NT2/D1 (cell line): ENCODE measurements around the gene BIK.
A peak's percentile ranks its signal among the peaks of the same experiment; 100 is the strongest.

ENCODE experiments used
- DNase-seq: peaks from one replicate; pipeline ENCODE4 v3.0.0-alpha.2; 2011; ENCODE audit warnings: low read depth, low spot score
- H3K27me3 ChIP-seq: 2 replicates; pipeline ENCODE4 v1.6.0; 2011; ENCODE audit warnings: mild to moderate bottlenecking; ENCODE audit not compliant: insufficient read length, insufficient read depth
- H3K36me3 ChIP-seq: 2 replicates; pipeline ENCODE4 v1.6.1; 2011; ENCODE audit warnings: mild to moderate bottlenecking, low read length, mixed read lengths; ENCODE audit not compliant: insufficient read depth, insufficient read length
- H3K4me1 ChIP-seq: 2 replicates; pipeline ENCODE4 v1.5.1; 2011; ENCODE audit not compliant: insufficient read depth, insufficient read length
- H3K4me3 ChIP-seq: 2 replicates; pipeline ENCODE4 v1.5.1; 2011; ENCODE audit warnings: low read depth; ENCODE audit not compliant: insufficient read length
- H3K9ac ChIP-seq: 2 replicates; pipeline ENCODE4 v1.6.0; 2011; ENCODE audit warnings: low read depth; ENCODE audit not compliant: insufficient read length
- H3K9me3 ChIP-seq: 2 replicates; pipeline ENCODE4 v1.5.1; 2011; ENCODE audit warnings: mild to moderate bottlenecking, low read length; ENCODE audit not compliant: insufficient read depth
- SUZ12 ChIP-seq: IDR thresholded peaks from 2 replicates; pipeline ENCODE4 v1.6.1; 2011; ENCODE audit not compliant: insufficient read length, insufficient read depth; ENCODE audit errors: extremely low read depth
- YY1 ChIP-seq: IDR thresholded peaks from 2 replicates; pipeline ENCODE4 v1.6.1; 2011; ENCODE audit not compliant: insufficient read length, insufficient read depth
- ZNF274 ChIP-seq: IDR thresholded peaks from 2 replicates; pipeline ENCODE4 v1.6.1; 2011; ENCODE audit warnings: mild to moderate bottlenecking, low read depth, low read length

The BIK gene

DNA sequence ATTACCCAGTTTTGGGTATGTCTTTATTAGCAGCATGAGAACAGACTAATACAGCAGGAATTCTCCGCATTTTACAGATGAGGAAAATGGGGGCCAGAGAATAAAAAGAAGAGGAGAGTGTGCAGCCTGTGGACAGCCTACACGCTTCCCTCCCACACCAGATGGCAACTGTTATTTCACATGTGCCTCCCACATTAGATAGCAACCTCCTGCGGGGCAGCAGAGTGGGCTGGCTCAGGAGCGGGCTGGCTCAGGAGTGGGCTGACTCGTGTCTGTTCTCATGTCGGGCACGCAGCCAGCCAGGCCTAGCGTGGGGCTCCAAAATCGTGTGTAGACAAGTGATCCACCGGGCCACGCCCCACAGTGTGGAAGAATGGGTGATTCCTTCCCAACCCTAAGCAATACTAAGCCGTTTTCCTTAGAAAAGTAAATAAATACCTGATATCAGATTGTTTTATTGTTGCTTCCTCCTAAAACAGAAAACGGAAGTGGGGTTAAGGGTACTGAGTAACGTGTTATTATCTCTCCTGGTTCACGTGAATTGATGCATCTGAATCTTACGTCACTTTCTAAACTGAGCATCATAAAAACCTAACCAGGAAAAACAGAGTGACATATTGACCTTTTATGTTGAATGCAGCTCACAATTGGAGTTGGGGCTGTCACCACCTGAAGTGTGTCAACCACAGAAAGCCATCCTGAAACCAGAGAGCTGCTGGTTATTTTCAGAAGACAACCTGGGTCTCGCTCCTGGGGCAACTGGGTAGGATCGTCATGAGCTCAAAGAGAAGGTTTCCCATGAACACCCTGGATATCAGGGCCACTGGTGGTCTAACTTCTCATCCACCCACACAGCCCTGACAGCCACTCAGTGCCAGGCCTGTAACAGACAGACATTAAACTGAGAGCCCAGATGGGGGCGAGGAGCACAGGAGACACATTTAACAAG, 24.6 kb upstream of the BIK start:
- H3K27me3 ChIP-seq = no peaks in the 10 kb centered on the region
- H3K36me3 ChIP-seq = peaks cover 2% of the 10 kb centered on the region
- TF ChIP-seq SUZ12 (no peak), YY1 (no peak), ZNF274 (no peak)
- H3K4me3 ChIP-seq = no peak overlapping the region
- DNase-seq = no peak
- no peak overlapping the region for H3K9ac ChIP-seq
- H3K4me1 ChIP-seq = no peaks in the 10 kb centered on the region
- no peaks in the 10 kb centered on the region for H3K9me3 ChIP-seq

DNA sequence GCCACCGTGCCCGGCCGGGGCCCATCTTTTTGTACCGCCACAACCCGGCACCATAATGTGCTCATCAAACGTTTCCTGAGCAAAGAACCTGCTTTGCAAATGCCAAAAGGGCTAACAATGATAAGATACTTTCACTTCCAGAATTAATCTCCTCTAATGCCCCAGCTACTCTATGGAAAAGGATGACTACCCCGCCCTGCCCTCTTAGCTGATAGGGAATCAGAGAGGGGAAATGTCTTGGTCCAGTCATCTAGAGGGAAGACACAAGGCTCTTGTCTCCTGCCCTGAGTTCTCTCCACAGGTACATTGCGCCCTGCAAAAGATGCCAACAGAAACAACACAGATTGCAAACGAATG, 21.9 kb upstream of the BIK start:
- H3K9ac ChIP-seq = peak overlapping the region; percentile 61
- DNase-seq = no peak
- no peaks in the 10 kb centered on the region for H3K27me3 ChIP-seq
- no peak for TF ChIP-seq YY1
- no peak for TF ChIP-seq ZNF274
- TF ChIP-seq SUZ12 = no peak
- peaks cover 2% of the 10 kb centered on the region for H3K36me3 ChIP-seq
- H3K4me3 ChIP-seq = peak overlapping the region; percentile 74
- H3K9me3 ChIP-seq = no peaks in the 10 kb centered on the region
- H3K4me1 ChIP-seq = no peaks in the 10 kb centered on the region

DNA sequence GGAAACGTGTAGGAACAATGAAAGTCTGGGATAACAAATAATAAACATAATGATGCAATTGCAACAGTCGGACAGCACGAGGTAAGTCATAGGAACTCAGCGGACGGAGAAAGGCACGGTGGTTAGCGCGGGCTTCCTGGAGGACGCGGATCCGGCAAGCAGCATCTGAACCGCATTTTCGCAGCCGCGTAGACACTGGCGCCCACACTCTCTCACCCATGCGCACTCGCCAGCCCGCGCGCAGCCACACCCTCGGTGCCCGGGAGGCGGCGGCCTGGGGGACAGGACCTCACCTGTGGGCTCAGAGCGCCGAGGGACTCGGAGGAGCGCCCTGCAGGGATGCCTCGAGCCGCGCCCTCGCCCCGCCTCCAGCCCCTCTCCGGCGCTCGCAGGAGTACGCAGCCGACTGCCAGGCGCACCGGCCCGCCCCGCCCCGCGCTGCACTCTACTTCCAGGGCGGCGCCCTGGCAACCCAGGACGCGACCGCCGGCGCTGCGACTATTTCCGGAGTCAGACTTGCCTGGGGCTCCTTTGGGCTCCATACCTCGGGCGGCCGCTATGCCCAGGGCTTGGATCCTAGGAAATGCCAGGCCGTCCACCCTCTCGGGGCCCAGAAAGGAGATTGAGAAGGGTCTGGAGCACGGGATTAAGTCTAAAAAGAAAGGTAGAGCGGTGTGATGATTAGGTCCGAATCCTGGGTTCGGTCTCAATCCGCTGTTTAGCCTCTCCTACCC, 21.4 kb upstream of the BIK start, which contains the start of gene TTLL1:
Gene TTLL1, minus strand, starts transcription at position 408 of the 734 bp plus-strand sequence. CDS start 13,805 bp downstream, outside the sequence.
- Histone ChIP-seq H3K36me3 (peaks cover 2% of the 10 kb centered on the region), H3K9ac (peak within 1 kb of the TSS; percentile 61), H3K4me1 (peaks cover 2% of the 10 kb centered on the region), H3K9me3 (no peaks in the 10 kb centered on the region), H3K27me3 (no peaks in the 10 kb centered on the region), H3K4me3 (peak within 1 kb of the TSS; percentile 74)
- DNase-seq = peak; percentile 76
- no peak for TF ChIP-seq SUZ12
- TF ChIP-seq ZNF274 = no peak
- TF ChIP-seq YY1 = no peak

DNA sequence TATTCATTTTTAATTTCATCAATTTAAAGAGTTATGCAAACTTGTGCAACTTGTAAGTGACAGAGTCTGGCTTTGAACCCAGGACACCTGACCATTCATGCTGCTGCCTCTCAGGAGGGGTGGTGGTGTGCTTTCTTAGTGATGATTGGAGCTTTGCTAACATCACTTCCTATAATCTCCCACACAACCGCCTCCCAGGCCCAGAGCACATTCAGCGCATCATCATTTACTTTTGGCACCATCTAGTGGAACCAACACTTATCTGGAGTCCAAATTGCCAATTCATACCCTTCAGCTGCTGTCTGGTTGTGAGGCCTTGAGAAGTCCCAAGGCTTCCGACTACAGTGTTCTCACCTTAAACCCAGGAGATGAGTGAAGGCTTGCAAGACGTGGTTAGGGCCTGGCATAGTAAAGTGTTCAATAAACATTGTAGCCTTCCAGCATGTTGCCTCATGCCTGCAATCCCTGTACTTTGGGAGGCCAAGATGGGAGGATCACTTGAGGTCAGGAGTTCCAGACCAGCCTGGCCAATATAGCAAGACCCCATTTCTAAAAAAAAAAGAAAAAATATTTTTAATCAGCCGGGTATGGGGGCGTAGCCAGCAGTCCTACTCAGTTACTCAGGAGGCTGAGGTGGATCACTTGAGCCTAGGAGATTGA, 20.3 kb upstream of the BIK start:
- H3K4me1 ChIP-seq = peaks cover 4% of the 10 kb centered on the region
- no peak overlapping the region for H3K4me3 ChIP-seq
- H3K9me3 ChIP-seq = 0 out of 2 replicates have a peak, but pooled peaks cover under 1% of the 10 kb centered on the region
- H3K36me3 ChIP-seq = peaks cover 2% of the 10 kb centered on the region
- no peak overlapping the region for H3K9ac ChIP-seq
- no peaks in the 10 kb centered on the region for H3K27me3 ChIP-seq
- no peak for DNase-seq
- no peak for TF ChIP-seq YY1
- no peak for TF ChIP-seq SUZ12
- no peak for TF ChIP-seq ZNF274

- TF ChIP-seq ZNF274 (no peak), SUZ12 (no peak), YY1 (no peak)
- Histone ChIP-seq H3K27me3 (no peaks in the 10 kb centered on the region), H3K9me3 (peaks cover 16% of the 10 kb centered on the region; the same call in 1 of the 2 replicates), H3K9ac (no peak overlapping the region), H3K4me3 (no peak overlapping the region), H3K36me3 (no peaks in the 10 kb centered on the region), H3K4me1 (peaks cover 4% of the 10 kb centered on the region)
- no peak for DNase-seq
Measured at GRCh38 chr22:43092085-43092484, 18.5 kb upstream of the BIK start.

- DNase-seq = no peak
- Histone ChIP-seq H3K9ac (no peak overlapping the region), H3K9me3 (peaks cover 20% of the 10 kb centered on the region; the same call in 1 of the 2 replicates), H3K4me1 (peaks cover 4% of the 10 kb centered on the region), H3K4me3 (no peak overlapping the region), H3K36me3 (no peaks in the 10 kb centered on the region), H3K27me3 (no peaks in the 10 kb centered on the region)
- TF ChIP-seq YY1 = no peak
- TF ChIP-seq SUZ12 = no peak
- no peak for TF ChIP-seq ZNF274
Measured at GRCh38 chr22:43094085-43094484, 16.5 kb upstream of the BIK start.
